ENCODE data around the gene CLCF1.
"Not testable (repeated sequence)": the region's sequence is repeated elsewhere in the genome, so short reads cannot be mapped to it uniquely, and the experiment has no call there.

The CLCF1 gene

GRCh38 chr11:67405688-67406339 lies 32.4 kb upstream of the CLCF1 start:
- TF ChIP-seq EZH2 (IDR thresholded peaks at IDR 0.05; ENCODE audit: borderline replicate concordance, low read length) (no peak), CTCF (IDR thresholded peaks at IDR 0.05; ENCODE audit: low read length) (no peak)
- Histone ChIP-seq H2AFZ (ENCODE audit: low read length) (no peak overlapping the region), H3K4me2 (ENCODE audit: low read length) (peak overlapping the region; percentile 89), H3F3A (ENCODE audit: insufficient read depth, low read length) (no peaks in the 10 kb centered on the region), H3K36me3 (ENCODE audit: insufficient read depth, low read length) (peaks cover 22% of the 10 kb centered on the region; the same call in 1 of the 2 replicates), H3K4me3 (ENCODE audit: low read depth, low read length, poor library complexity, severe bottlenecking) (peak overlapping the region; percentile 75), H3K4me1 (ENCODE audit: insufficient read depth, low read length, severe bottlenecking) (peaks cover 93% of the 10 kb centered on the region), H3K79me2 (ENCODE audit: insufficient read depth, low read length) (peaks cover 5% of the 10 kb centered on the region; the same call in 1 of the 2 replicates), H3K9me2 (ENCODE audit: low read depth, low read length) (no peaks in the 10 kb centered on the region), H3K9me3 (ENCODE audit: low read length) (no peaks in the 10 kb centered on the region), H3K27me3 (ENCODE audit: insufficient read depth, low read length) (no peaks in the 10 kb centered on the region), H3K9ac (ENCODE audit: low read length) (peak overlapping the region; percentile 94; the same call in 1 of the 2 replicates), H3K27ac (ENCODE audit: low read depth, low read length, poor library complexity, severe bottlenecking) (peak overlapping the region; percentile 93), H4K20me1 (ENCODE audit: insufficient read depth, low read length) (no peaks in the 10 kb centered on the region)

DNA sequence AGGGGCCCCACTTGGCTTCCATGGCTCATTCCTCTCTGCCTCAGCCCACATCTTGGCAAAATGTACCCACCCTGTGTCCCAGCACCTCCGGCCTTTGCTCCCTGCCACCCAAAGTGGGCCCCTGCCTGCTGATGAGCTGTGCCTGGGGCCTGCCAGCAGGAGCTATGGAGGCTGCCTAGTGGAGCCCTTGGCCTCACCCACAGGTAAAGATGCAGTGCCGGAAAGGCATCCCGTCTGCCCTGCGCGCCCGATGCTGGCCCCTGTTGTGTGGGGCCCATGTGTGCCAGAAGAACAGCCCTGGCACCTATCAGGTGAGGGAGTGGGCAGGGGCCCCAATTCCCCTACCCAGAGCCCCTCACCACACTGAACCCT lies 31.8 kb upstream of the CLCF1 start:
- peaks cover 9% of the 10 kb centered on the region; the same call in 1 of the 2 replicates for H3K79me2 ChIP-seq (ENCODE audit: insufficient read depth, low read length)
- H3K9me2 ChIP-seq (ENCODE audit: low read depth, low read length) = no peaks in the 10 kb centered on the region
- no peak overlapping the region for H2AFZ ChIP-seq (ENCODE audit: low read length)
- H4K20me1 ChIP-seq (ENCODE audit: insufficient read depth, low read length) = no peaks in the 10 kb centered on the region
- peak overlapping the region; percentile 94; the same call in 1 of the 2 replicates for H3K9ac ChIP-seq (ENCODE audit: low read length)
- H3K4me1 ChIP-seq (ENCODE audit: insufficient read depth, low read length, severe bottlenecking) = peaks cover 93% of the 10 kb centered on the region
- H3K4me3 ChIP-seq (ENCODE audit: low read depth, low read length, poor library complexity, severe bottlenecking) = peak overlapping the region; percentile 75
- TF ChIP-seq EZH2 (IDR thresholded peaks at IDR 0.05; ENCODE audit: borderline replicate concordance, low read length) = no peak
- no peak for TF ChIP-seq CTCF (IDR thresholded peaks at IDR 0.05; ENCODE audit: low read length)
- H3F3A ChIP-seq (ENCODE audit: insufficient read depth, low read length) = no peaks in the 10 kb centered on the region; the same call in 1 of the 2 replicates
- H3K4me2 ChIP-seq (ENCODE audit: low read length) = peak overlapping the region; percentile 89
- no peaks in the 10 kb centered on the region for H3K9me3 ChIP-seq (ENCODE audit: low read length)
- peak overlapping the region; percentile 93 for H3K27ac ChIP-seq (ENCODE audit: low read depth, low read length, poor library complexity, severe bottlenecking)
- peaks cover 19% of the 10 kb centered on the region; the same call in 1 of the 2 replicates for H3K36me3 ChIP-seq (ENCODE audit: insufficient read depth, low read length)
- no peaks in the 10 kb centered on the region for H3K27me3 ChIP-seq (ENCODE audit: insufficient read depth, low read length)

DNA sequence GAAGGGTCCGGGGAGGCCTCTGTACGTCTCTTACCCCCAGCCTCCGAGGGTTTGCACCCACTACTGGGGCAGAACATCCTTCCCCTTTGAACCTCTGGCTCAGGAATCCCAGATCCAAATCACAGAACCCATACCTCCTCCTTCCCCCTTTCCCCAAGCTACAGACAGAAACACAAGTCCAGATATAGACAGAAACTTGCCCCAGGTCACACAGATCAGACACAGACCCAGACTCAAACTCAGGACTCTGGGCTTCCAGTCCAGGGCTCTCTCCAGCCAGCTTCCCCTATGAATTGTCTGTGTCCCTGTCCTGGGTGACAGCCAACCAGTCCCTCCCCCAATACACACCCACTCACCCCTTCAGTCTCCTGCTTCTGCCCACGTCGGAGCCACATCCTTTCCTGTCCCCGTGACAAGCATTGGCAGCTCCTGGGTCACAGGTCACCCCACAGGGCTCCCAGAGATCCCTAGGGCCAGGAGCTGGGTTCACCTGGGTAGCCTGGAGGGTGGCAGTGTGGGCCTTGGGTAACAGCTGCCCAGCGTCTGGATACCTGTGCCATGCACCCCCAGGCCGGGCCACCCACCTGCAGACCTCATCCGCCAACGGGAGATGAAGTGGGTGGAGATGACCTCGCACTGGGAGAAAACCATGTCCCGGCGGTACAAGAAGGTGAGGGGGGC lies 31.3 kb upstream of the CLCF1 start:
- H3K9me2 ChIP-seq (ENCODE audit: low read depth, low read length) = no peaks in the 10 kb centered on the region
- peaks cover 14% of the 10 kb centered on the region; the same call in 1 of the 2 replicates for H3K36me3 ChIP-seq (ENCODE audit: insufficient read depth, low read length)
- peak overlapping the region; percentile 89 for H3K4me2 ChIP-seq (ENCODE audit: low read length)
- TF ChIP-seq CTCF (IDR thresholded peaks at IDR 0.05; ENCODE audit: low read length) (no peak), EZH2 (IDR thresholded peaks at IDR 0.05; ENCODE audit: borderline replicate concordance, low read length) (no peak)
- no peaks in the 10 kb centered on the region; the same call in 1 of the 2 replicates for H3F3A ChIP-seq (ENCODE audit: insufficient read depth, low read length)
- peaks cover 93% of the 10 kb centered on the region for H3K4me1 ChIP-seq (ENCODE audit: insufficient read depth, low read length, severe bottlenecking)
- no peak overlapping the region for H2AFZ ChIP-seq (ENCODE audit: low read length)
- peak overlapping the region; percentile 75 for H3K4me3 ChIP-seq (ENCODE audit: low read depth, low read length, poor library complexity, severe bottlenecking)
- peaks cover 9% of the 10 kb centered on the region; the same call in 1 of the 2 replicates for H3K79me2 ChIP-seq (ENCODE audit: insufficient read depth, low read length)
- H3K27me3 ChIP-seq (ENCODE audit: insufficient read depth, low read length) = no peaks in the 10 kb centered on the region
- peak overlapping the region; percentile 94 for H3K9ac ChIP-seq (ENCODE audit: low read length)
- H4K20me1 ChIP-seq (ENCODE audit: insufficient read depth, low read length) = no peaks in the 10 kb centered on the region
- H3K9me3 ChIP-seq (ENCODE audit: low read length) = no peaks in the 10 kb centered on the region
- peak overlapping the region; percentile 93 for H3K27ac ChIP-seq (ENCODE audit: low read depth, low read length, poor library complexity, severe bottlenecking)

GRCh38 chr11:67403085-67403484 lies 29.7 kb upstream of the CLCF1 start:
- not testable (repeated sequence) for H3K9me3 ChIP-seq (ENCODE audit: low read length); H4K20me1 ChIP-seq (ENCODE audit: insufficient read depth, low read length); H3K9me2 ChIP-seq (ENCODE audit: low read depth, low read length); H3F3A ChIP-seq (ENCODE audit: insufficient read depth, low read length); H3K27me3 ChIP-seq (ENCODE audit: insufficient read depth, low read length); H2AFZ ChIP-seq (ENCODE audit: low read length); H3K79me2 ChIP-seq (ENCODE audit: insufficient read depth, low read length)
- peak overlapping the region; percentile 75 for H3K4me3 ChIP-seq (ENCODE audit: low read depth, low read length, poor library complexity, severe bottlenecking)
- peaks cover 93% of the 10 kb centered on the region for H3K4me1 ChIP-seq (ENCODE audit: insufficient read depth, low read length, severe bottlenecking)
- H3K36me3 ChIP-seq (ENCODE audit: insufficient read depth, low read length) = peaks cover 27% of the 10 kb centered on the region
- H3K4me2 ChIP-seq (ENCODE audit: low read length) = peak overlapping the region; percentile 89
- peak overlapping the region; percentile 94 for H3K9ac ChIP-seq (ENCODE audit: low read length)
- peak overlapping the region; percentile 93 for H3K27ac ChIP-seq (ENCODE audit: low read depth, low read length, poor library complexity, severe bottlenecking)

DNA sequence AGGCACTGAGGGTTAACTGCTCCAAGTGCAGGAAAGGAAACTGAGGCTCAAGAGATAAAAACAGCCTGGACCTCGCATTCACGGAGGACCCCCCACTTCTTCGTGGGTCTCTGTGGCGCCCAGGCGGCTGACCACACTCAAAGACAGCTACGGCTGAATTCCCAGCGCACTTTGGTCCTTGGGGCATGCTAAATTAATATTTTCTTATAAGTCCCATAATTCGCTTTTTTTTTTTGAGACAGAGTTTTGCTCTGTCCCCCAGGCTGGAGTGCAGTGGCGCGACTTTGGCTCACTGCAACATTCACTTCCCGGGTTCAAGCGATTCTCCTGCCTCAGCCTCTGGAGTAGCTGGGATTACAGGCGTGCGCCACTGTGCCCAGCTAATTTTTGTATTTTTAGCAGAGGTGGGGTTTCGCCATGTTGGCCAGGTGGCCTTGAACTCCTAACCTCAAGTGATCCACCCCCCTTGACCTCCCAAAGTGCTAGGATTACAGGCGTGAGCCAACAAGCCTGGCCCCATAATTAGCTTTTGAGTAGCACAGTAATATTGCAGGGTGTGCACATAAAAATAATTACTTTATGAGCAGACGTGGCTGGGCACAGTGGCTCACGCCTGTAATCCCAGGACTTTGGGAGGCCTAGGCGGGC lies 28.9 kb upstream of the CLCF1 start:
- Histone ChIP-seq H3K27ac (ENCODE audit: low read depth, low read length, poor library complexity, severe bottlenecking) (peak overlapping the region; percentile 93), H3K4me2 (ENCODE audit: low read length) (peak overlapping the region; percentile 94), H3K9ac (ENCODE audit: low read length) (peak overlapping the region; percentile 75), H3K36me3 (ENCODE audit: insufficient read depth, low read length) (peaks cover 31% of the 10 kb centered on the region), H3K4me3 (ENCODE audit: low read depth, low read length, poor library complexity, severe bottlenecking) (peak overlapping the region; percentile 58), H3K4me1 (ENCODE audit: insufficient read depth, low read length, severe bottlenecking) (peaks cover 93% of the 10 kb centered on the region)
- H3K9me3 ChIP-seq (ENCODE audit: low read length); H4K20me1 ChIP-seq (ENCODE audit: insufficient read depth, low read length); H3K79me2 ChIP-seq (ENCODE audit: insufficient read depth, low read length); H3K27me3 ChIP-seq (ENCODE audit: insufficient read depth, low read length); H2AFZ ChIP-seq (ENCODE audit: low read length); H3F3A ChIP-seq (ENCODE audit: insufficient read depth, low read length); H3K9me2 ChIP-seq (ENCODE audit: low read depth, low read length): not testable (repeated sequence)

Data from OCI-LY1 (cell line).